Keratinocyte (primary cell): ENCODE data around the gene RAX2. TPM values are rescaled to one million over a fixed set of nuclear protein-coding genes. Genes with fewer than 3 reads are reported as not detected.

Source experiments
- DNase-seq: peaks from one replicate; pipeline ENCODE4 v3.0.0-alpha.2; 2011; ENCODE audit warnings: low read depth, missing footprints, low spot score
- FAIRE-seq: peaks from 2 replicates; lab custom pipeline; 2011; peaks lifted over from hg19 to GRCh38; lab: Jason Lieb, UNC
- H2AFZ ChIP-seq: 2 replicates; pipeline ENCODE4 v1.6.0; 2012; ENCODE audit warnings: low read length, control low read depth, inconsistent platforms; ENCODE audit not compliant: control insufficient read depth
- H3K27ac ChIP-seq: 2 replicates; pipeline ENCODE4 v1.5.1; 2011; ENCODE audit warnings: low read length; ENCODE audit not compliant: control insufficient read depth, insufficient read depth
- H3K27me3 ChIP-seq: 3 replicates; pipeline ENCODE4 v1.6.0; 2011; ENCODE audit warnings: low read length; ENCODE audit not compliant: control insufficient read depth, insufficient read depth; ENCODE audit errors: extremely low read depth
- H3K36me3 ChIP-seq, 2 experiments: 2 replicates in 1 of 2; 3 replicates in 1 of 2; pipeline ENCODE4 v1.5.1; 2011; ENCODE audit warnings: low read length in 2 of 2, mild to moderate bottlenecking in 1 of 2; ENCODE audit not compliant: control insufficient read depth in 2 of 2, insufficient read depth in 2 of 2; ENCODE audit errors: extremely low read depth in 1 of 2
- H3K4me1 ChIP-seq: 3 replicates; pipeline ENCODE4 v1.5.1; 2011; ENCODE audit warnings: low read length; ENCODE audit not compliant: control insufficient read depth, insufficient read depth; ENCODE audit errors: extremely low read depth
- H3K4me2 ChIP-seq: 3 replicates; pipeline ENCODE4 v1.6.0; 2011; ENCODE audit warnings: low read depth, low read length; ENCODE audit not compliant: control insufficient read depth, insufficient read depth; ENCODE audit errors: extremely low read depth
- H3K4me3 ChIP-seq, 3 experiments: fragments of 200-600 bp in 1 of 3; sonication (generic) in 1 of 3; 2 replicates in 2 of 3; 3 replicates in 1 of 3; pipeline ENCODE4 v1.5.1; 2011 to 2016; ENCODE audit warnings: low read length in 3 of 3, mild to moderate bottlenecking in 3 of 3, control low read depth in 2 of 3, inconsistent platforms in 1 of 3, low read depth in 1 of 3, mixed read lengths in 1 of 3, mixed run types in 1 of 3, moderate library complexity in 1 of 3; ENCODE audit not compliant: control insufficient read depth in 2 of 3, insufficient read depth in 2 of 3; ENCODE audit errors: extremely low read depth in 1 of 3
- H3K79me2 ChIP-seq: 2 replicates; pipeline ENCODE4 v1.6.0; 2012; ENCODE audit warnings: low read length; ENCODE audit not compliant: control insufficient read depth, insufficient read depth
- H3K9ac ChIP-seq: 3 replicates; pipeline ENCODE4 v1.6.0; 2011; ENCODE audit warnings: low read length; ENCODE audit not compliant: control insufficient read depth, insufficient read depth; ENCODE audit errors: extremely low read depth
- H3K9me1 ChIP-seq: 3 replicates; pipeline ENCODE4 v1.6.0; 2011; ENCODE audit warnings: low read length; ENCODE audit not compliant: control insufficient read depth, insufficient read depth; ENCODE audit errors: extremely low read depth
- H3K9me3 ChIP-seq: 2 replicates; pipeline ENCODE4 v1.5.1; 2012; ENCODE audit warnings: low read depth, low read length; ENCODE audit not compliant: control insufficient read depth
- H4K20me1 ChIP-seq: 3 replicates; pipeline ENCODE4 v1.6.0; 2011; ENCODE audit warnings: low read length; ENCODE audit not compliant: control insufficient read depth, insufficient read depth; ENCODE audit errors: extremely low read depth
- CTCF ChIP-seq, 3 experiments: IDR thresholded peaks in 1 of 3; conservative IDR thresholded peaks in 1 of 3; optimal IDR thresholded peaks in 1 of 3; 2 replicates in 2 of 3; 3 replicates in 1 of 3; pipeline versions ENCODE3 to v1.5.1; 2011; ENCODE audit warnings: low read length in 3 of 3, mild to moderate bottlenecking in 3 of 3, moderate library complexity in 2 of 3, control low read depth in 1 of 3, inconsistent platforms in 1 of 3; ENCODE audit not compliant: insufficient read depth in 2 of 3; ENCODE audit errors: extremely low read depth in 1 of 3
- EZH2 ChIP-seq: IDR thresholded peaks from one replicate; pipeline ENCODE4 v1.6.1; 2012; ENCODE audit warnings: inconsistent platforms, mild to moderate bottlenecking, low read length, moderate library complexity
- dilution Hi-C: fragments of 300-500 bp; cut with MboI; formaldehyde crosslinking; loops from one replicate; pipeline ENCODE4 v1.7.0; 2020; ENCODE audit warnings: low sequenced_read_pairs; ENCODE audit not compliant: extremely low pct_ligation_motif_present
- polyA plus RNA-seq, 5 experiments: library from polyadenylated mRNA; depleted of rRNA in 3 of 5; stranded (reverse) in 3 of 5; stranded (forward) in 1 of 5; unstranded in 1 of 5; fragments of >200 nt; gene quantifications; 1 replicate in 1 of 5; 2 replicates in 3 of 5; 3 replicates in 1 of 5; pipeline versions ENCODE4 v1.2.1 to v1.2.3, GENCODE V29; 2011 to 2012; ENCODE audit warnings: missing spikeins in 2 of 5, low read depth in 1 of 5, low replicate concordance in 1 of 5

Gene RAX2
- polyA plus RNA-seq, 1 donor (not counting 4 experiments of a cell fraction or from before 2014, with no cell fraction given) = not detected

DNA sequence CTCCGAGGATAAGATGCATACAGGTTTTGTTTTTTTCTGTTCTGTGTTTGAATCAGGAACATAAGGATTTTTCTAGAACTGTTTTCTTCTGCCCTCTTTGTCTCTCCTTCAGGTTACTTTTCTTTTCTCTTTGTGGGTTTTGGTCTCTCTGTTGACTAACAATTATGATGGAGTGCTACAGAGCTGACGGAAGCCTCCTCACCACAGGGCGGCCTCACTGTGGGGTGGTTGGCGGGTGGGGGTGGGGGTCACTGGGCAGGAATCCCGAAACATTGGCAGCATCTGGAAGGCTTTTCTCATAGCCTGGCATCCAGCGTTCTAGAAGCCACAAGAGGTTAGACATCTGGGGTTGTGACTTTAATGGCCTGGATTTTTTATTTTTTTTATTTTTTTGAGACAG, 26.1 kb upstream of the RAX2 start:
- H3K9me1 ChIP-seq = no peaks in the 10 kb centered on the region
- DNase-seq (no peak), FAIRE-seq (no peak)
- no peaks in the 10 kb centered on the region for H3K79me2 ChIP-seq
- H3K36me3 ChIP-seq = no peaks in the 10 kb centered on the region
- H3K27me3 ChIP-seq = peaks cover 30% of the 10 kb centered on the region
- no peak overlapping the region for H3K9ac ChIP-seq
- no peak overlapping the region for H3K27ac ChIP-seq
- H3K4me2 ChIP-seq = no peak overlapping the region
- no peak overlapping the region for H2AFZ ChIP-seq
- dilution Hi-C loops = no loop called here
- no peak overlapping the region for H3K4me3 ChIP-seq
- peaks cover 2% of the 10 kb centered on the region for H3K4me1 ChIP-seq
- TF ChIP-seq EZH2 (no peak), CTCF (optimal IDR thresholded peaks at IDR 0.05 in 1 of 3, IDR thresholded peaks at IDR 0.05 in 1 of 3, conservative IDR thresholded peaks at IDR 0.05 in 1 of 3; ENCODE audit: extremely low read depth in 1 of 3, insufficient read depth in 2 of 3, low read length in 3 of 3) (no peak)
- no peaks in the 10 kb centered on the region for H4K20me1 ChIP-seq
- peaks cover 2% of the 10 kb centered on the region for H3K9me3 ChIP-seq

GRCh38 chr19:3796358-3796757, 24.3 kb upstream of the RAX2 start:
- H2AFZ ChIP-seq = no peak overlapping the region
- H3K27ac ChIP-seq = no peak overlapping the region
- H3K9me1 ChIP-seq = no peaks in the 10 kb centered on the region
- dilution Hi-C loops = no loop called here
- H3K36me3 ChIP-seq = no peaks in the 10 kb centered on the region
- H3K79me2 ChIP-seq = no peaks in the 10 kb centered on the region
- H3K4me2 ChIP-seq = no peak overlapping the region
- TF ChIP-seq CTCF (optimal IDR thresholded peaks at IDR 0.05 in 1 of 3, IDR thresholded peaks at IDR 0.05 in 1 of 3, conservative IDR thresholded peaks at IDR 0.05 in 1 of 3; ENCODE audit: extremely low read depth in 1 of 3, insufficient read depth in 2 of 3, low read length in 3 of 3) = no peak
- TF ChIP-seq EZH2 = no peak
- DNase-seq (no peak), FAIRE-seq (no peak)
- no peaks in the 10 kb centered on the region for H3K4me1 ChIP-seq
- H4K20me1 ChIP-seq = no peaks in the 10 kb centered on the region
- H3K27me3 ChIP-seq = peaks cover 14% of the 10 kb centered on the region
- no peak overlapping the region for H3K4me3 ChIP-seq
- peaks cover 2% of the 10 kb centered on the region for H3K9me3 ChIP-seq
- no peak overlapping the region for H3K9ac ChIP-seq
